HG02571 (cell line): ENCODE data around the gene SATB2.

Experiments
- ATAC-seq: cut with Tn5 transposase; IDR thresholded peaks from one replicate; pipeline ENCODE4 v1.9.1; 2021; ENCODE audit warnings: mild to moderate bottlenecking, moderate library complexity; ENCODE audit not compliant: unreplicated experiment

The SATB2 gene

DNA sequence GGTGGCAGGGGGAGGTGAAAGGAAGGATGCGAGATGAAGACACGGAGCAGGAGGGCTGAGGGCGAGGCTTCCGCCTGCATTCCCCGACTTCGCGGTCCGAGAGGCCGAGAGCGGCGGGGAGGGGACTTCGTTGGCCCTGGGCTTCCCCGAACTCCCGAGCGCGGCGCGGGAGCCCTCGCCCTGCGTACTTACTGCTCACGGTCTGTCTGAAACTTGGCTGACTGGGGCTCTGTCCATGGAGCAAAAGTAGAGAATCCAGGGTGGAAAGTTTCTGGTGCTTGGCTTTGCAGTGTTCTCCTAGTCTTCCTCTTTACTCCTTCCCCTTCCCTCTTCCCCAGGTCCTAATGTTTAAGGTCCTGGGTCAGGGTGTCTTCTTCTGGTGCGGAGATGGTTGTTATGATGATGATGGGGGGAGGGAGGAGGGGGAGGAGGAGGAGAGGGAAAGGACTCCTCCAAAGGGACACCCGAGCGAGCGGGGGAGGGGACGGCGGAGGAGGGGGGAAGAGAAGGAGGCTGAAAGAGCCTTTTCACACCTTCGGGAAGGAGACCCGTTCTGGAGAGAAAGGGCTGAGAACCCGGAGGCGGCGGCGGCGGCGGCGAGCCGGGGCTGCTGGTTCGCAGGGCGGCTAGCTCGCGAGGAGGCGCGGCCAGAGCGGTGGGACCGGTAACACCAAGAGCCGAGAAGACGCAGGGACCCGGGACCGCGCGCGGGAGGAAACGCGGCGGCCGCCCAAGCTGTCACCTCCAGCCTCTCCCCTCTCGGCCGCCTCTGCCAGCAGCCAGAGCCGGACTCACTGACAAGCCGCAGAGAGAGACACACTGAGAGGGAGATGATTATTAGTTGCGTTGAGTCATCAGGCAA is at the start of gene SATB2:
SATB2 (minus strand) TSS at position 793 of the 862 bp plus-strand sequence. CDS start 1,902 bp downstream, outside the sequence.
- ATAC-seq = no peak

DNA sequence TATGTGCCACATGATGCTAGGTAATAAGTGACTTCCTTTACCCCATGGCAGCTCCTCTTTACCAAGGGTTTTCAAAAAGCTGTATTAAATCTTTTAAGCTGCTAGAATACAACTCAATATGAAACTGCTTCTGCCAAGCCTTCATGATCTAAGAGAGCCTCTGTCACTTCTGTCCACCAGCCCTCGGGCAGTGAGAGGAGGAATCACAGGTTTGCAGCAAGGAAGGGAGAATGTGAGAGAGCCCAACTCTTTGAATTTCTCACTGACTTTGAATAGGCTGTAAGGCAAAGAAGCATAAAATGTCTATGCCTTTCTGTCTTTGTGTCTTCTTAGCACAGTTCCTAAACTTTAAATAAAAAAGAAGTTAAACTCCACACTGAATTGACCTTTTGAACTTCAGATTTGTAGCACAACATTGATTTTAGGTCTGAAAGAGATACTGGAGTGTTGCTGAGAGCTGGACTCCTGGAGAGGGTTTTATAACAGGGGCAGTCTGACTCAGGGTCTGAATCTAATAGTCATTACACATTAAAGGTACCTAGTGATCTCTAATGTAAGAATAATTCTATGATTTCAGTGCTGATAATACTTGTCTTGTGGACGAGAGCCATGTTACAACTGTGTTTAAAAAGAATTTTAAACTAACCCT is 48.1 kb upstream of the SATB2 start:
- no peak for ATAC-seq

DNA sequence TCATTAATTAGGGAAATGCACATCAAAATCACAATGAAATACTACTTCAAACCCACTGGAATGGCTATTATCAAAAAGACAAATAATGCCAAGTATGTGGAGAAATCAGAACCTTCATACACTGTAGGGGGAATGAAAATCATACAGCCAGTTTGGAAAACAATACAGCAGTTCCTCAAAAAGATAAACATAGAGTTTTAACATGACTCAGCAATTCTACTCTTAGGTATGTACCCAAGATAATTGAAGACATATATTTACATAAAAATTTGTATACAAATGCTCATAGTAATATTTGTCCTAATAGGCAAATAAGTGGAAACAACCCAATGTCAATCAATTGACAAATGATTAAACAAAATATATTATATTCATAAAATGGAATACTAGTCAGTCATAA is 45.4 kb upstream of the SATB2 start:
- ATAC-seq = no peak

GRCh38 chr2:199499005-199499404 is 41.3 kb upstream of the SATB2 start:
- ATAC-seq = no peak

GRCh38 chr2:199495147-199495546 is 37.4 kb upstream of the SATB2 start:
- no peak for ATAC-seq

DNA sequence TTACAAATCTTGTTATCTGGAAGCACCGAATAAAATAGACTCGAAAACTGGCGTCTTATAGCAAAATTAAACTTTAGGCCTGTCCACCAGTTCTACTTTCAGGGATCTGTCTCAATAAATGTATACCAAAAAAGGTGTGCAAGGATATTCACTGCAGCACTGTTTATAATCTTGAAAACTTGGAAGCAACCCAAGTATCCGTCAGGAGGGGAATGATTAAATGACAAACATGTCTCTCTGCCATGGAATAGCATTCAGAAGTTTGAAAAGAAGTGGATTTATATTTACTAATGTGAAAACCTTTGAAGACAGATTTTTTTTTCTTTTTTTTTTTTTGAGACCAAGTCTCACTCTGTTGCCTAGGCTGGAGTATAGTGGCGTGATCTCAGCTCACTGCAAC is 32.3 kb upstream of the SATB2 start:
- no peak for ATAC-seq

DNA sequence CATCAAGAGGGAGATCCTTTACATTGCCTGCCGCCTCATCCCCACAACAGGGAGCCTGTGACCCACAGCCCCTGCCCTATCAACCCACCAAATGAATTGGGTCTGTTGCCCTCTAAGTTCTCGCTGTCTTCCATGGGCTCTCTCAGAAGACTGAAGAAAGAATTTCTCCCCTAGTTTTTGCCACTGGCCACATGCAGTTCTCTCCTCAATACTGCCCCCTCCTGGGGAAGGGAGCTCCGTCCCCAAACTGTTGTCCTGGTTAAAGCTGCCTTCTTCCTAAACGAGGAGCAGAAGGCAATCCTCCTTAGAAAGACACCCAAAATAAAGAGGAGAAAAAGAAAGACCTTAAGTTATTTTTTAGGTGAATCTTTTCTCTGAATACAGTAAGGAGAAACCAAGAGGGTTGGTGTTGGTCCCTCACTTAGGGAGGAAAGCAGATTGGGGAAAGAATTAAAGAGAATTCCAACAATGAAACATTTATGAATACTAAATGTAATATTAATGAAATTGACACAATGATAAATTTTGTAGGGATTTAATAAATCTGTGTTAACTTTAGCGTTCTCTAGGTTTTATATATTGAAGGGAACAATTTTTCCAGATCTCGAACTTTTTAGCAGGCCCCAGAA is 31.1 kb upstream of the SATB2 start:
- ATAC-seq = peak; percentile 70

- no peak for ATAC-seq
Observed at GRCh38 chr2:199485732-199486335, 28.1 kb upstream of the SATB2 start.

DNA sequence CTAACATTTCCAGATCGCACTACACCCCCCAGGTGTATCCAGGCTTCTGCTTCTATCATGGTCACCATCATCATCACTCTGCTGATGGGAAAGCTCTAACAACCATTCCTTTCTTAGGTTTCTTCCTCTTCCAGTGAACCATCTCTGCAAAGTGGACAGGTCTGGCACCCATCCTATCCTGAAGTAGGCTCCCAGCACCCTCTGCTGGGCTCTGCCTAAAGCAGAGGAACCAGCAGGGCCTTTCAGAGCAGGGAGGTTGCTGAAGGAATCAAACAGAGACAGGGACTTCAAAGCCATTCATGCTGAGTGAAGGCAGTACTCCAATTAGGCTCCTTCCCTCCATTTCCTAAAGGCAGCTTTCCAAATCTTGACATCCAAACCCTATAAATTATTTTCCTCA is 27.2 kb upstream of the SATB2 start:
- no peak for ATAC-seq

DNA sequence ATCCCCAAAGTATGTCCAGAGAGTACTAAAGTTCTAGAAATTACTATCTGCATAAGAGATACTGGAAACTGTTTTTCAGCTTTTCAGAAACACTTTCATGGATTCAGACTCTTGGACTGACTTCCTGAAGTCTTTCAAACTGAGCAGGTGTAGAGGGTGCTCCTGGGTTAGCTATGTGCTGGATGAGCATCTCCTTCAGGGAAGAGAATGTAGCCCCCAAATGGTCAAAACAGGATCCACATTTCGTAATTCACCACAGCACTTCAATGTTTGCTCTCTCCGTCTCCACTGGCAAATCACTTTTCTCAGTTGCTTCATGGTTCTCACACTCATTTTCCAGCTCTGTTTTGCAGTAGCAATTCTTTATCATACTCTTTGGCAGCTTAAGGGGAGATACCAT is 23.2 kb upstream of the SATB2 start:
- ATAC-seq = no peak

DNA sequence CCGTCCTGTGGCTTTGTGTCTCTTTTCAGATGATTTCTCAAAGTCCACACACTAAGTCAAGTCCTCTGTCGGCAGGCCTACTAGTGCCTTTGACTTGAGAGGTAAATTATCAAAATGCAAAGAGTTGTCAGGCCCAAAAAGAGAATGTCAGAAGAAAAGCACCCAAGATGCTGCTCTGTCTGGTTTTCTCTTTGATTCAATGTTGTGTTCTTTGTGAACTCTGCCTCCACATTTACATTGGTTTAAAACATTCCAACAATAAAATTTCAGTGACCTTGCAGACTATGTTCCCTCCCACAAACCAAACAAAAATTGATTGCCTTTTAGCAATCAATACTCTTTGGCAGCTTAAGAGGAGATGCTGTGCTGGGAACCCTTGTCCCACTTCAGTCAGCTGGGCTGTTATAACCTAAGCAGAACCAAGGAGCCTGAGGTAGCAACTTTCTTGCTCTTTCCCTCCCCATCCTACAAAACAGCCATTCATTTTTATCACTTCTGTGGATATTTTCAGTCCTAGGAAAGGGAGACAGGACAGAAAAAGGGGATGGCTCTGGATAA is 19.6 kb upstream of the SATB2 start:
- ATAC-seq = no peak

GRCh38 chr2:199471443-199472057 is 13.8 kb upstream of the SATB2 start:
- ATAC-seq = no peak

GRCh38 chr2:199470672-199471442 is 13.1 kb upstream of the SATB2 start:
- ATAC-seq = no peak

- ATAC-seq = no peak
Observed at GRCh38 chr2:199470361-199470671, 12.6 kb upstream of the SATB2 start.

DNA sequence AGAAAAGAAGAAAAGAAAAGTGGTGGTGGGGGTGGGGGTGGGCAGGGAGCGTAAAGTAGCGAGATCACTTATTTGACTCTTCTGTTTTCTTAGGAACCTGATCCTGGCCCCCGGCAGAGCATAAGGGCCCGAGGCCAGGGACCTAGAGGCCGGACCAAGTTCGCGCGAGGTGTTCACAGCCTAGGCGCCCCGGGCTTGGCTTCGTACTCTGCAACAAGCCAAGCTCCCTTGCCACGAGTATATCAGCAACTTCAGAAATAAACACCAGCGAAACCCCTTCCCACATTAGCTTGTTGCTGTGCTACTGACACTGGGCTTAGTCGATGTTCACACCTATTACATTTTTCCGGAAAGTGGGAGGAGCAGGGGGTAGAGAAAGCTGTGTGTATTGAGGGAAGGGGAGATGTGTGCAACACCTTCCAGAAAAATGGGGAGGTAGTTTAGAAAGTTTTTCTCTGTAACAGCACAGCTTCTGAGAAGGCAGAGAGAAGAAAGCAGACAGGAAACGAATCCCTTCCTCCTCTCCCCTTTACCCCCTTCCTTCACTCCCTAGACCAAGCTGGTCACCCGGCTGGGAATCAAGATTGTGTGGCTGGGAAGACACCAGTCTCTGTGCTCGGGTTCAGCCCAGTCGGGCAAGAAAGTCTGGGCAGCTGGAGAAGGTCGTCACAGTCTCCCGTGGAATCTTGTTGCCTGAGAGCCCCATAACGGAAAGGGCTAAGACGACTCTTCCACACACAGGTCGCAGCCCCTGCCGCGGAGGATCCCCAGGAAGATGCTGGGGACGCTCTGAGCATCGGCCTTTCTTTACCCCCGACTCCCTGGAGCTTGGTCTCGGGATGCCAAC is 12.0 kb upstream of the SATB2 start:
- no peak for ATAC-seq

DNA sequence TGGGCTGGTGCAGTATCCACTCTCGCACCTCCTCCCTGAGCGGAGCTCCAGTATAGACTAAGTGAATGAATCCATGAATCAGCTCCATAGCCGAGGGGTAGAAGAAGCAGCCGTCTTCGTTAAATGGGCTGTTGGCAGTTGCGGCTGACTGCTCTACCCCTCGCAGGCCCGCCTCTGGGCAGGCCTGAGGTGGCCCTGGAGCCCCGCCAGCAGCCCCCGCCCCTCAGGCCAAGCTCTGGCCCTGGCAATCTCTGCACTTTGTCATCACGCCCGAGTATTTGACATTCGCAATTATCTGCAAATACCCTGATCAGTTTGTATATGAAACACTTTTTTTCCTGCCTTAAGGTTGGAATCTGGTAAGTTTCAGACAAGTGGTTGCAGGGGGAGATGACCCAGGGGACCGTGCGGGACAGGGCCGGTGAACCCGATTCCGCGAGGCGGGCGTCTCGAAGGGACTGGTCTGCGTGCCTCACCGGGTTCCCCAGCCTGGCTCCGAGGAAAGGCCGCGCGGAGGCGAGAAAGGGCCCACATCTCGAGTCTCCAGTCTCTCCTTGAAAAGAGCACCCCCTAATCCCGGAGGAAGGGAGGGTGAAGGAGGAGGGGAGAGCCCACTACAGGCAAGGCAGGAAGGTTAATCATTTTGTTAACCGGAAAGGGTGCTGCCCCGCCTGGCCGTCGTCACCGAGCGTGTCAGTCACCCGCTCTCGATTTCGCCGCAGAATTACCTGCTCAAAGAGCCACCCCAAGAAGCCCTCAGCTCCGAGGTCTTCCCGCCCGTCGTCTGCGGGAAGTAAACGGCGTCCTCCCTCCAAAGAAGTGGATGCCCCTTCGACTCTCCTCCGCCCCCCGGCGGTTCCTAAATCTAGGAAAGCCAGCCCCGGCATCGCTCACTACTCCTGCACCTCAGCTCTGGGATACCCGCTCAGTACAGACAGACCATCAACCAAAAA is 11.1 kb upstream of the SATB2 start:
- no peak for ATAC-seq

- no peak for ATAC-seq
Observed at GRCh38 chr2:199467066-199467822, 9.5 kb upstream of the SATB2 start.
